OCI-LY1 (cell line): ENCODE results near the gene MARK4.

Source experiments
- H2AFZ ChIP-seq: fragments of 200-600 bp; sonication (generic), shearing (Covaris generic); 2 replicates; pipeline ENCODE4 v1.6.0; 2014; ENCODE audit warnings: antibody characterized with exemption, mild to moderate bottlenecking, low read length
- H3F3A ChIP-seq: fragments of 200-600 bp; sonication (generic), shearing (Covaris generic); 2 replicates; pipeline ENCODE4 v1.6.0; 2014; ENCODE audit warnings: mild to moderate bottlenecking, antibody characterized with exemption, low read length, moderate library complexity; ENCODE audit not compliant: insufficient read depth
- H3K27ac ChIP-seq: fragments of 200-600 bp; sonication (generic); 2 replicates; pipeline ENCODE4 v1.5.1; 2014; ENCODE audit warnings: low read length, mixed run types, mild to moderate bottlenecking, low read depth; ENCODE audit not compliant: poor library complexity, severe bottlenecking
- H3K27me3 ChIP-seq: fragments of 200-600 bp; sonication (generic); 2 replicates; pipeline ENCODE4 v1.6.0; 2014; ENCODE audit warnings: antibody characterized with exemption, mild to moderate bottlenecking, low read length, moderate library complexity; ENCODE audit not compliant: insufficient read depth
- H3K36me3 ChIP-seq: fragments of 200-600 bp; sonication (generic); 2 replicates; pipeline ENCODE4 v1.6.1; 2014; ENCODE audit warnings: mild to moderate bottlenecking, antibody characterized with exemption, low read length, moderate library complexity, mixed read lengths; ENCODE audit not compliant: insufficient read depth
- H3K4me1 ChIP-seq: fragments of 200-600 bp; sonication (generic); 2 replicates; pipeline ENCODE4 v1.5.1; 2014; ENCODE audit warnings: mild to moderate bottlenecking, low read length, moderate library complexity; ENCODE audit not compliant: insufficient read depth, severe bottlenecking
- H3K4me2 ChIP-seq: fragments of 200-600 bp; sonication (generic), shearing (Covaris generic); 2 replicates; pipeline ENCODE4 v1.6.1; 2014; ENCODE audit warnings: low read length
- H3K4me3 ChIP-seq: fragments of 200-600 bp; sonication (generic); 2 replicates; pipeline ENCODE4 v1.5.1; 2014; ENCODE audit warnings: low read length, low read depth, mild to moderate bottlenecking, mixed read lengths; ENCODE audit not compliant: poor library complexity, severe bottlenecking
- H3K79me2 ChIP-seq: fragments of 200-600 bp; shearing (Covaris generic); 2 replicates; pipeline ENCODE4 v1.6.1; 2016; ENCODE audit warnings: mixed run types, low read length, mixed read lengths; ENCODE audit not compliant: insufficient read depth
- H3K9ac ChIP-seq: fragments of 200-600 bp; sonication (generic), shearing (Covaris generic); 2 replicates; pipeline ENCODE4 v1.6.1; 2014; ENCODE audit warnings: mild to moderate bottlenecking, low read length, mixed read lengths
- H3K9me2 ChIP-seq: fragments of 200-600 bp; sonication (generic), shearing (Covaris generic); 2 replicates; pipeline ENCODE4 v1.6.1; 2014; ENCODE audit warnings: low read depth, mild to moderate bottlenecking, low read length, mixed read lengths
- H3K9me3 ChIP-seq: fragments of 200-600 bp; shearing (Covaris generic); 2 replicates; pipeline ENCODE4 v1.6.1; 2014; ENCODE audit warnings: low read length, mixed read lengths
- H4K20me1 ChIP-seq: fragments of 200-600 bp; sonication (generic), shearing (Covaris generic); 2 replicates; pipeline ENCODE4 v1.6.0; 2016; ENCODE audit warnings: mild to moderate bottlenecking, low read length; ENCODE audit not compliant: insufficient read depth
- CTCF ChIP-seq: fragments of 200-600 bp; sonication (generic), shearing (Covaris generic); IDR thresholded peaks from 2 replicates; pipeline ENCODE4 v1.5.1; 2017; ENCODE audit warnings: mild to moderate bottlenecking, antibody characterized with exemption, low read length, moderate library complexity, mixed read lengths
- EZH2 ChIP-seq: fragments of 200-600 bp; sonication (generic), shearing (Covaris generic); IDR thresholded peaks from 2 replicates; pipeline ENCODE4 v1.8.0; 2017; ENCODE audit warnings: borderline replicate concordance, mixed run types, mild to moderate bottlenecking, antibody characterized with exemption, low read length, moderate library complexity, mixed read lengths

The MARK4 gene

GRCh38 chr19:45298264-45298663 lies 47.2 kb downstream of the MARK4 start:
- TF ChIP-seq CTCF (no peak), EZH2 (no peak)
- no peak overlapping the region for H3K4me2 ChIP-seq
- H3K79me2 ChIP-seq = no peaks in the 10 kb centered on the region
- H3K27me3 ChIP-seq = no peaks in the 10 kb centered on the region
- no peak overlapping the region for H3K27ac ChIP-seq
- H4K20me1 ChIP-seq = no peaks in the 10 kb centered on the region
- H2AFZ ChIP-seq = no peak overlapping the region
- no peaks in the 10 kb centered on the region for H3K9me3 ChIP-seq
- H3K4me3 ChIP-seq = no peak overlapping the region
- no peaks in the 10 kb centered on the region for H3K9me2 ChIP-seq
- peaks cover 9% of the 10 kb centered on the region for H3K36me3 ChIP-seq
- H3K4me1 ChIP-seq = no peaks in the 10 kb centered on the region
- H3K9ac ChIP-seq = no peak overlapping the region
- no peaks in the 10 kb centered on the region for H3F3A ChIP-seq

- Histone ChIP-seq H3K36me3 (peaks cover 9% of the 10 kb centered on the region), H3K79me2 (no peaks in the 10 kb centered on the region), H3K9ac (no peak overlapping the region), H2AFZ (no peak overlapping the region), H3F3A (no peaks in the 10 kb centered on the region), H3K9me3 (no peaks in the 10 kb centered on the region), H3K27me3 (no peaks in the 10 kb centered on the region), H3K9me2 (no peaks in the 10 kb centered on the region), H3K27ac (no peak overlapping the region), H3K4me2 (no peak overlapping the region), H4K20me1 (no peaks in the 10 kb centered on the region), H3K4me1 (no peaks in the 10 kb centered on the region), H3K4me3 (no peak overlapping the region)
- TF ChIP-seq CTCF (no peak), EZH2 (no peak)
These were observed 48.6 kb downstream of the MARK4 start for GRCh38 chr19:45299719-45300118.

- no peak overlapping the region for H3K9ac ChIP-seq
- TF ChIP-seq EZH2 = no peak
- no peak for TF ChIP-seq CTCF
- H3K4me1 ChIP-seq = no peaks in the 10 kb centered on the region
- H3K79me2 ChIP-seq = no peaks in the 10 kb centered on the region
- no peak overlapping the region for H3K4me3 ChIP-seq
- H4K20me1 ChIP-seq = no peaks in the 10 kb centered on the region
- H3K9me3 ChIP-seq = no peaks in the 10 kb centered on the region
- no peaks in the 10 kb centered on the region for H3K27me3 ChIP-seq
- no peaks in the 10 kb centered on the region for H3F3A ChIP-seq
- H3K4me2 ChIP-seq = no peak overlapping the region
- no peak overlapping the region for H2AFZ ChIP-seq
- H3K9me2 ChIP-seq = no peaks in the 10 kb centered on the region
- H3K27ac ChIP-seq = no peak overlapping the region
- peaks cover 4% of the 10 kb centered on the region; the same call in 1 of the 2 replicates for H3K36me3 ChIP-seq
These were observed 51.3 kb downstream of the MARK4 start for GRCh38 chr19:45302416-45302815.
